A549 (cell line): ENCODE results near the gene MLLT3.

Source experiments
- CEBPB ChIP-seq, 2 experiments: fragments of >200 bp in 1 of 2; sonication (Bioruptor Twin) in 1 of 2; formaldehyde crosslinking in 1 of 2; IDR thresholded peaks; 2 replicates each; pipeline ENCODE4 v1.6.1; 2012 to 2016
- CTCF ChIP-seq: fragments of >200 bp; sonication (Bioruptor Twin); formaldehyde crosslinking; IDR thresholded peaks from 3 replicates; pipeline ENCODE4 v1.5.1; 2016
- HDAC2 ChIP-seq: fragments of 200-600 bp; sonication (generic); IDR thresholded peaks from 2 replicates; pipeline ENCODE4 v1.6.1; 2016
- JUNB ChIP-seq: fragments of >200 bp; sonication (Bioruptor Twin); formaldehyde crosslinking; IDR thresholded peaks from 2 replicates; pipeline ENCODE4 v1.6.1; 2016

DNA sequence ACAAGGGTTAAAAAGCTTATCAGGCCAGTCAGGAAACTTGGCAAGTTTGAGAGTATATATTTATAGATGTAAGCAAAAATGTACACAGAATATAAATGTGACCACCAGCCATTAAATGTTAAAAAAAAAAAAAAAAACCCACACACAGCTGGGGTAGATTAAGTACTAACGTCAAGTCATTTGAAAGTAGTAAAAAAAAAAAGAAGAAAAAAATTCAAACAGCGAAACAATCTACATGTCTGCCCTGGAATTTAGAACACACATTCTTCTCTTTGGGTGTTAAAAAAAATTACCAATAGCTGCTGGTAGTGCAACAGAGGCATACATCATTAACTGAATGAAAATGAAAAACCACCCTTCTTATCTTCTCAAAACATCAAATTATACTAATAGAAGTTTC is 269.7 kb downstream of the MLLT3 start:
- TF ChIP-seq JUNB (no peak), HDAC2 (no peak), CTCF (no peak), CEBPB (IDR thresholded peaks at IDR 0.05) (no peak)
